Left cardiac atrium (tissue), 4 donors: ENCODE results near the gene EFEMP2. TPM values are rescaled to one million over a fixed set of nuclear protein-coding genes. Genes with fewer than 3 reads are reported as not detected.
A peak's percentile ranks its signal among the peaks of the same experiment; 100 is the strongest.
"Not testable (repeated sequence)": the region's sequence is repeated elsewhere in the genome, so short reads cannot be mapped to it uniquely, and the experiment has no call there.

Experiments
- ATAC-seq, 2 donors: fragments of 200-7000 bp; cut with Tn5 transposase; one replicate each; pipeline ENCODE4 v1.9.1; 2020; ENCODE audit warnings: mild to moderate bottlenecking in 2 of 2, moderate library complexity in 2 of 2
- DNase-seq: peaks from one replicate; pipeline ENCODE4 v3.0.0-alpha.2; 2020
- intact Hi-C, 2 donors: fragments of 100-400 bp; cut with DNase I; formaldehyde crosslinking; loops; one replicate each; pipeline versions ENCODE4 v1.14.1 to v1.15.1; 2022 to 2023
- total RNA-seq, 2 donors: library from RNA; stranded (reverse); fragmentation: NEBNext Ultra II Directional; extraction: Animal tissue kit (Norgen Biotek cat#: 25700); gene quantifications; one replicate each; pipeline ENCODE4 v1.2.1, GENCODE V29; 2021
- donor health status: DM: no; HTN: yes; CAD: no.
- donor health status: DM: no; HTN: yes; CAD: no; lungs with severe emphysema.
- donor health status: DM: yes; HTN: yes; CAD: no.
- donor health status: Dilated cardiomyopathy.

Gene EFEMP2
- total RNA-seq, 2 donors from 2014 or later: 98.0 to 103 TPM

DNA sequence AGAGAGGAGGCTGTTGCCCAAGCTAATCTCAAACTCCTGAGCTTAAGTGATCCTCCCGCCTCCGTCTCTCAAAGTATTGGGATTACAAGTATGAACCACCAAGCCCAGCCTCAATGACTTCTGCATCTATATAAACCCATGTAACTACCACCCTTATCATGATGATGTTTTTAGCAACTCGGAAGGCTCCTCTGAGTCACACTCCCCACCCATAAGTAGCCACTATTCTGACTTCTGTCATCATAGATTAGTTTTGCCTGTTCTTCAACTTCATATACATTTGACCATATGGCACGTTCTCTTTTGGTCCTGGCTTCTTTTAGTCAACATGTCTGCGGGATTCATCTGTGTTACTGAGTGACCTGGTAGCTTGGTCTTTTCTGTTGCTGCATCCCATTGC, 34.0 kb upstream of the EFEMP2 start:
- ATAC-seq (no peak), DNase-seq (no peak)
- intact Hi-C loops: no loop called here

DNA sequence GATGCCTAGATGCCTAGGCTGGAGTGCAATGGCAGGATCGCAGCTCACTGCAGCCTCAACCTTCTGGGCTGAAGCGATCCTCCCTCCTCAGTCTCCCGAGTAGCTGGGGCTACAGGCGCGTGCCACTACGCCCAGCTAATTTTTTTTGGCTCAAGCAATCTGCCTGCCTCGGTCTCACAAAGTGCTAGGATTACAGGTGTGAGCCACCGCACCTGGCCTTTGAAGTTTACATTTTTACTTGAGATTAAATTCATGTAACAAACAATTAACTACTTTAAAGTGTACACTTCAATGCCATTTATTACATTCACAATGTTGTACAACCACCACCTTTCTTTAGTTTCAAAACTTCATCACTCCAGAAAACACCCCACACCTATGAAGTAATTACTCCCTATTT, 31.1 kb upstream of the EFEMP2 start:
- ATAC-seq (no peak), DNase-seq (no peak)
- intact Hi-C loops: no loop called here

DNA sequence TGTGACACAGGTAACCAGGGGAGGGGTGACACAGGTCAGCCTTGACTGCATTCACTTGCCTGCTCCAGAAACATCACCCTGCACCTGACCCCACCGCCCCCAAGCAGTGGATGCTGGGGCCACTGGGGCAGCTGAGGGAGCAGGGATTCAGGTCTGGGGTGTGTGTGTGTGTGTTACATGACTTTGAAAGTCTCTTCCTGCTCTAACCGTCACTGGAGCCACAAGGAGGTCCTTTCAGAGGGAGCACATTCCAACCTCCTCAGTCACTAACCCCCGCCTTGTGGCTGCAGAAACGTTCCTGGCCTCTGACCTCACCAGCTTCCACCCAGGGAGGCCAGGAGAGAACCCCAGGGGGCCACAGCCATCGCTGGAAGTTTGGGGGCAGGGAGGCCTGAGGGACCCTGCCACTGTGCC, 30.5 kb upstream of the EFEMP2 start:
- DNase-seq (no peak), ATAC-seq (no peak)
- intact Hi-C loops: no loop called here

DNA sequence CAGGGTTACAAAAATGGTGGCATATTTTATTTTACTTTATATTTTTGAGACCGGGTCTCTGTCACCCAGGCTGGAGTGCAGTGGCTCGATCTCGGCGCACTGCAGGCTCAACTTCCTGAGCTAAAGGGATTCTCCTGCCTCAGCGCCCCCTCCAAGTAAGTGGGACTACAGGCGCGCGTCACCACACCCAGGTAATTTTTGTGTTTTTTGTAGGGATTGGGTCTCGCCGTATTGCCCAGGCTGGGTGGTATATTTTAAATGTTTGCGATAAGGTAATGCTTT, 28.2 kb upstream of the EFEMP2 start:
- DNase-seq (no peak), ATAC-seq (no peak)
- intact Hi-C loops: no loop called here

GRCh38 chr11:65900125-65900898, 27.7 kb upstream of the EFEMP2 start, which contains the start of gene FOSL1:
Gene FOSL1, minus strand, starts transcription at chr11:65900388. Its CDS starts 49 bp downstream, at chr11:65900339.
- peak; percentile 94 for DNase-seq
- intact Hi-C loops: no loop called here
- peak; percentile 91 to 93 for ATAC-seq

GRCh38 chr11:65899356-65900124, 26.9 kb upstream of the EFEMP2 start:
- DNase-seq (peak; percentile 83), ATAC-seq (peak; percentile 48 to 80)
- intact Hi-C loops: no loop called here

DNA sequence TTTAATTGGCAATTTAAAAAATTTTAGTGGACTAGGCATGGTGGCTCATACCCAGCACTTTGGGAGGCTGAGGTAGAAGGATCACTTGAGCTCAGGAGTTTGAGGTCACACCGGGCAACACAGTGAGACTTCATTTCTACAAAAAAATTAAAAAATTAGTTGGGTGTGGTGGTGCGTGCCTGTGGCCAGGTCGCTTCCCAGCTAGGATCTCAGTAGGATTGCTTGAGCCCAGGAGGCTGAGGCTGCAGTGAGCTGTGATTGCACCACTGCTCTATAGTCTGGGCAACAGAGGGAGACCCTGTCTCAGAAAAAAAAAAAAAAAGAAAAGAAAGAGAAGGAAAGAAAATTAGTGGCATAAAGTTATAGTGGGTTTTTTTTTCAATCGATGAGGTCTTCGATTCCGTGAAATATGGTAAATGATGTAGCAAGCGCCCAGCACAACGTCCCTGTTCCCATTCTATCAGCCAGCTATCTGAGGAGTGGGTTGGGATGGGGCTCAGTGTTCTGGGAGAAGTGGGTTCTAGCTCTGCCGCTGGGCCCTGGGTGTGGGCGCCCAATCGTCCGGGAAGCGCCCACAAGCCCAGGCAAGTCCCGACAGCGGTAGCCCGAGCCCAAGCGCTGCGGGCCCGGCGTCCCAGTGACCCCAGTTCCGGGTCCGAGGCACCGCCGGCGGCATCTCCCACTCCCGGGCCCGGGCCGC, 26.2 kb upstream of the EFEMP2 start:
- no peak for ATAC-seq
- intact Hi-C loops: no loop called here
- no peak for DNase-seq

DNA sequence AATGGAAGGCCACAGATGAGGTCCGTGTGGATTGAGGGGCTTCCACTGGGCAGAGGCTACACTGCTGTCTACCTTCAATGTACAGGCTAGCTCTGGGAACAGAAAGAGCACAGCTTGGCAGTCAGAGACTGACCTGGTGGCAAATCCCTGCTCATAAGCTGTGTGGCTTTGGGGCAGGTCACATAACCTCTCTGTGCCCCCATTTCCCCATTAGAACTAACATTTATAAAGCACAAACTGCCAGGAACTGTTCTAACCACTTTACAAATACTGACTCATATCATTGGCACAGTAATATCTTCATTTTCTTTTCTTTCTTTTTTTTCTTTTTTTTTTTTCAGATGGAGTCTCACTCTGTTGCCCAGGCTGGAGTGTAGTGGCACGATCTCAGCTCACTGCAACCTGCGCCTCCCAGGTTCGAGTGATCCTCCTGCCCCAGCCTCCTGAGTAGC, 24.4 kb upstream of the EFEMP2 start:
- ATAC-seq (no peak), DNase-seq (no peak)
- intact Hi-C loops: no loop called here

- ATAC-seq: no peak
- DNase-seq: no peak
- intact Hi-C loops: no loop called here
Observed at GRCh38 chr11:65896034-65896999, 23.7 kb upstream of the EFEMP2 start.

DNA sequence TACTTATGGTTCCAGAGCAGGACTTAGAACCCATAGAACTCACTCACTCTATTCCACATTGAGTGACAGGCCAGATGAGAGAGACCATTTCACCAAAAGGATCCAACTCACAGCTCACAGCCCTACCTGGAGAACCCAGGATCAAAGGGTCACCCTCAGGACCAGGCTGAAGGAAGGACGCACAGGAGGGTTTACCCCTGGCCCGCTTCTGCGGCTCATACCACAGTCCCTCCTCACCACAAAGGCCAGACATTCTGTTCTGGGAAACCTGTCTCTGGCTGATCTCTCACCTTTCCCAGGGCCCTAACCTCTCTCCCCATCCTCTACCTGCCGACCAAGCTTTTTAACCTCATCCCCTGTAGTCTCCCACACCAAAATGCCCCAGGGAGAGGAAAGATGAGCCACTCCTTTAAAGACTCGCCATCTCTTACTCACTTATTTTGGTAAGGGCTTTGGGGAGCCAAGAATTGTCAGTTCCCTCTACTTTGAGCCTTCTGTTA, 22.9 kb upstream of the EFEMP2 start:
- ATAC-seq: no peak
- no peak for DNase-seq

DNA sequence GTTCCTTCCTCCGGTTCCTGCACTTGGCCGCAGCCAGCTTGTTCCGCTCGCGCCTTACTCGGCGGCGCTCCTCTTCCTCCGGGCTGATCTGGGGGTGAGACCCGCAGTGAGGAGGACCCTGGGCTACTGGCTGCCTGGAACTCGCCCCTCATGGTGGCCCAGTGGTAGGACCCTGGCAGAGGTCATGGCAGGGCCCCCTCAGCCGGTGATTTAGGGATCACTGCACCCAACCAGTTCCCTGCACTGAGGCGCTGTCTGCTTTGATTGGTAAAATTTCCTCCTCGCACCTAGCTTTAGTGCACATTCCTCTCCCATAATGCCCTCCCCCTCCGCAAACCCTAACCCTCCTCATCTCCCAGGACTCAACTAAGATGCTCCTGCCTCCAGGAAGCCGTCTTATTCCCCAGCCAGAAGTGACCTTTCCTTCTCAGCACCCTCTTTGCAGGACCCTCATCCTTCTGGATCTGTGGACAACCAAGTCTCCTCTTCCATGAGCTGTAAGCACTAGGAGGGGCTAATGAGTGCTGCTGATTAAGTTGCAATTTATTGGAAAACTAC, 21.5 kb upstream of the EFEMP2 start:
- ATAC-seq: no peak
- peak; percentile 73 for DNase-seq
- intact Hi-C loops: no loop called here

More for the DNA sequence above, 22.9 kb upstream of the EFEMP2 start:
- intact Hi-C loops: no loop called here

GRCh38 chr11:65892661-65893317, 20.2 kb upstream of the EFEMP2 start:
- no peak for DNase-seq
- intact Hi-C loops: no loop called here
- ATAC-seq: no peak

DNA sequence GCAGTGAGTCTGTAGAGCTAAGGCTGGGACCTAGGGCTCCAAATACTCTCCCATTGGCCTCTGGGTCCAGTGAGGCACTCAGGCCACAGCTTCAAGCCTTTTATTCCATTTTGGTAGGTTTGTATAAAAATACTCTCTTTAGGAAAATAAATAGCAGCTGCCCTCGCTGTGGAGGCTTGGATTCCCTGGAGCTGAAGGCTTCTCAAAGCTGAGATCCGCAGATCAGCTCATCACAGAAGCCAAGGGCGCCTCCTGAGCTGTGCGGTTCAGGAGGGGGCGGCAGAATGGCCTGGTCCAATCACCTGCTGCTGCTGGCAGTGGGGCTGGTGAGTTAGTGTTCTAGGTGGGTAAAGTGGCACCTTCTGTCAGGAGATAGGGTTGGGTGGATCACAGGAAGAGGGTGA, 19.5 kb upstream of the EFEMP2 start:
- ATAC-seq, intact Hi-C loops, DNase-seq: not testable (repeated sequence)

GRCh38 chr11:65891219-65892136, 18.9 kb upstream of the EFEMP2 start:
- intact Hi-C loops: loop anchor here in 1 of 2 donors (2.0 kb wide), 1 partner anchor 25 kb away; no protein-coding TSS in a partner anchor
- ATAC-seq: peak; percentile 1
- DNase-seq: peak; percentile 82

- intact Hi-C loops: loop anchor here in 1 of 2 donors (2.0 kb wide), 1 partner anchor 26 kb away; no protein-coding TSS in a partner anchor
- DNase-seq (peak; percentile 99), ATAC-seq (peak; percentile 81 to 82)
Observed at GRCh38 chr11:65890324-65891218, 18.0 kb upstream of the EFEMP2 start, which contains the start of gene CCDC85B. Gene CCDC85B, plus strand, starts transcription at chr11:65890673. Its CDS starts 111 bp downstream, at chr11:65890784.
